SK-N-SH (cell line): ENCODE measurements around the gene PER1. TPM values are rescaled to one million over a fixed set of nuclear protein-coding genes. Genes with fewer than 3 reads are reported as not detected.
A peak's percentile ranks its signal among the peaks of the same experiment; 100 is the strongest.

Experiments used
- CTCF ChIA-PET: fragments of 300-600, 350-600 bp; formaldehyde crosslinking; extraction: SDS; loops from one replicate; lab custom pipeline; 2021; lab: Yijun Ruan, JAX
- POLR2A ChIA-PET: fragments of 350-600 bp; sonication (Branson Sonifier 250); formaldehyde crosslinking; extraction: SDS; loops from one replicate; lab custom pipeline; 2020; ENCODE audit warnings: antibody characterized with exemption, inconsistent platforms; lab: Yijun Ruan, JAX
- DNase-seq: peaks from one replicate; pipeline ENCODE4 v3.0.0; 2012
- H2AFZ ChIP-seq: fragments of 200-600 bp; sonication (generic); 2 replicates; pipeline ENCODE4 v1.8.1; 2016; ENCODE audit warnings: antibody characterized with exemption, mild to moderate bottlenecking, low read depth
- H3F3A ChIP-seq: fragments of 200-600 bp; sonication (generic); replicated peaks from 2 replicates; pipeline ENCODE3; 2016; ENCODE audit warnings: antibody characterized with exemption, mild to moderate bottlenecking; ENCODE audit not compliant: insufficient read depth
- H3K27ac ChIP-seq, 2 experiments: fragments of 200-500 bp in 1 of 2; fragments of 200-600 bp in 1 of 2; sonication (Bioruptor generic) in 1 of 2; sonication (generic), shearing (Covaris generic) in 1 of 2; 2 replicates each; pipeline versions ENCODE4 v1.5.1 to v1.6.1; 2014 to 2016; ENCODE audit warnings: low read depth in 2 of 2, inconsistent platforms in 1 of 2, low read length in 1 of 2, mild to moderate bottlenecking in 1 of 2, mixed read lengths in 1 of 2
- H3K27me3 ChIP-seq: fragments of 200-600 bp; sonication (generic), shearing (Covaris generic); 2 replicates; pipeline ENCODE4 v1.6.1; 2016; ENCODE audit warnings: mixed run types; ENCODE audit not compliant: insufficient read depth
- H3K36me3 ChIP-seq, 2 experiments: fragments of 200-500 bp in 1 of 2; fragments of 200-600 bp in 1 of 2; sonication (Bioruptor generic) in 1 of 2; sonication (generic) in 1 of 2; replicated peaks in 1 of 2; 2 replicates each; pipeline versions ENCODE3 to v1.5.1; 2014 to 2016; ENCODE audit warnings: low read length in 1 of 2, mild to moderate bottlenecking in 1 of 2; ENCODE audit not compliant: insufficient read depth in 2 of 2, control insufficient read depth in 1 of 2
- H3K4me1 ChIP-seq, 2 experiments: fragments of 200-500 bp in 1 of 2; fragments of 200-600 bp in 1 of 2; sonication (Bioruptor generic) in 1 of 2; sonication (generic), shearing (Covaris generic) in 1 of 2; 2 replicates each; pipeline versions ENCODE4 v1.5.1 to v1.6.1; 2014 to 2016; ENCODE audit warnings: low read depth in 1 of 2, low read length in 1 of 2, mixed run types in 1 of 2; ENCODE audit not compliant: insufficient read depth in 2 of 2, control insufficient read depth in 1 of 2
- H3K4me2 ChIP-seq: fragments of 200-600 bp; sonication (generic), shearing (Covaris generic); 2 replicates; pipeline ENCODE4 v1.6.1; 2017; ENCODE audit warnings: mixed run types
- H3K4me3 ChIP-seq, 2 experiments: fragments of 200-500 bp in 1 of 2; fragments of 200-600 bp in 1 of 2; sonication (Bioruptor generic) in 1 of 2; sonication (generic), shearing (Covaris generic) in 1 of 2; 2 replicates each; pipeline versions ENCODE4 v1.5.1 to v1.8.1; 2014 to 2016; ENCODE audit warnings: low read depth in 2 of 2, inconsistent platforms in 1 of 2, low read length in 1 of 2, mild to moderate bottlenecking in 1 of 2, mixed read lengths in 1 of 2, moderate library complexity in 1 of 2
- H3K79me2 ChIP-seq: fragments of 200-600 bp; sonication (generic); 2 replicates; pipeline ENCODE4 v1.8.1; 2017; ENCODE audit warnings: mild to moderate bottlenecking; ENCODE audit not compliant: insufficient read depth
- H3K9ac ChIP-seq: fragments of 200-600 bp; sonication (generic); 2 replicates; pipeline ENCODE4 v1.6.1; 2017; ENCODE audit warnings: mixed run types
- H3K9me2 ChIP-seq: fragments of 200-600 bp; sonication (generic); 2 replicates; pipeline ENCODE4 v1.6.1; 2017; ENCODE audit warnings: mixed run types
- H3K9me3 ChIP-seq: fragments of 200-600 bp; sonication (generic); 2 replicates; pipeline ENCODE4 v1.6.1; 2017; ENCODE audit warnings: mixed run types, mild to moderate bottlenecking, moderate library complexity
- H4K20me1 ChIP-seq: fragments of 200-600 bp; sonication (generic); 2 replicates; pipeline ENCODE4 v1.6.1; 2017; ENCODE audit warnings: mild to moderate bottlenecking, mixed run types; ENCODE audit not compliant: insufficient read depth
- CHD2 ChIP-seq: fragments of 150-350 bp; IDR thresholded peaks from 2 replicates; pipeline ENCODE4 v1.6.1; 2018; ENCODE audit warnings: low read length; ENCODE audit not compliant: partially characterized antibody
- EP300 ChIP-seq, 2 experiments: IDR thresholded peaks; 2 replicates each; pipeline versions ENCODE4 v1.4.0 to v1.6.1; 2012; ENCODE audit warnings: borderline replicate concordance in 1 of 2, low read depth in 1 of 2, low read length in 1 of 2
- FOSL2 ChIP-seq: IDR thresholded peaks from 2 replicates; pipeline ENCODE4 v1.4.0; 2012; ENCODE audit warnings: low read depth, mild to moderate bottlenecking, moderate library complexity, borderline replicate concordance
- FOXM1 ChIP-seq: IDR thresholded peaks from 2 replicates; pipeline ENCODE4 v1.4.0; 2012; ENCODE audit warnings: low read depth, mild to moderate bottlenecking
- GABPA ChIP-seq: IDR thresholded peaks from 2 replicates; pipeline ENCODE4 v1.4.0; 2012; ENCODE audit warnings: low read depth, mild to moderate bottlenecking
- IRF3 ChIP-seq: fragments of 150-350 bp; IDR thresholded peaks from 2 replicates; pipeline ENCODE4 v1.6.1; 2016; ENCODE audit warnings: mild to moderate bottlenecking, low read depth, low read length
- MEF2A ChIP-seq: IDR thresholded peaks from 2 replicates; pipeline ENCODE4 v1.4.0; 2012; ENCODE audit warnings: low read depth, borderline replicate concordance
- NFIC ChIP-seq: IDR thresholded peaks from 2 replicates; pipeline ENCODE4 v1.4.0; 2012; ENCODE audit warnings: borderline replicate concordance
- NRF1 ChIP-seq: IDR thresholded peaks from 2 replicates; pipeline ENCODE4 v1.6.1; 2012; ENCODE audit warnings: low read depth, mild to moderate bottlenecking, low read length
- PBX3 ChIP-seq: IDR thresholded peaks from 2 replicates; pipeline ENCODE4; 2012
- POLR2AphosphoS5 ChIP-seq: IDR thresholded peaks from 2 replicates; pipeline ENCODE4 v1.6.1; 2012; ENCODE audit warnings: low read depth, low read length
- RCOR1 ChIP-seq: fragments of 150-350 bp; IDR thresholded peaks from 2 replicates; pipeline ENCODE4 v1.6.1; 2017; ENCODE audit warnings: antibody characterized with exemption, low read length
- REST ChIP-seq: IDR thresholded peaks from 2 replicates; pipeline ENCODE4 v1.6.1; 2012; ENCODE audit warnings: mild to moderate bottlenecking, low read depth, low read length, moderate library complexity
- RFX5 ChIP-seq: IDR thresholded peaks from 2 replicates; pipeline ENCODE4 v1.6.1; 2012; ENCODE audit warnings: mild to moderate bottlenecking, improper control_type of control experiment, low read length
- RXRA ChIP-seq: IDR thresholded peaks from 2 replicates; pipeline ENCODE4 v1.4.0; 2012; ENCODE audit warnings: low read depth, mild to moderate bottlenecking, borderline replicate concordance
- SIN3A ChIP-seq: IDR thresholded peaks from 2 replicates; pipeline ENCODE4 v1.6.1; 2012; ENCODE audit warnings: low read depth, mild to moderate bottlenecking, low read length, moderate library complexity, borderline replicate concordance
- SMC3 ChIP-seq: IDR thresholded peaks from 2 replicates; pipeline ENCODE4 v1.6.1; 2012; ENCODE audit warnings: low read depth, low read length, improper control_type of control experiment
- TAF1 ChIP-seq: IDR thresholded peaks from 2 replicates; pipeline ENCODE4 v1.6.1; 2012; ENCODE audit warnings: low read depth, mild to moderate bottlenecking, low read length, moderate library complexity, borderline replicate concordance
- TCF12 ChIP-seq: IDR thresholded peaks from 2 replicates; pipeline ENCODE4 v1.4.0; 2012
- TEAD4 ChIP-seq: IDR thresholded peaks from 2 replicates; pipeline ENCODE4 v1.4.0; 2012; ENCODE audit warnings: mild to moderate bottlenecking, borderline replicate concordance; ENCODE audit not compliant: insufficient read depth
- YY1 ChIP-seq: IDR thresholded peaks from 2 replicates; pipeline ENCODE4 v1.4.0; 2012; ENCODE audit warnings: low read depth, mild to moderate bottlenecking
- WGBS: methylation state at CpG from one replicate; pipeline ENCODE4 v1.1.6; 2017; ENCODE audit warnings: low lambda C conversion rate; 5-methylcytosine and 5-hydroxymethylcytosine counted together
- polyA plus RNA-seq, 3 experiments: library from polyadenylated mRNA; depleted of rRNA; stranded (reverse); fragments of >200 nt; gene quantifications; 2 replicates each; pipeline ENCODE4 v1.2.3, GENCODE V29; 2012
- TF ChIP-seq, protein P1 (sequence below): IDR thresholded peaks from 2 replicates; pipeline ENCODE4 v1.4.0; 2012; ENCODE audit warnings: low read depth
- TF ChIP-seq, protein P2 (sequence below): fragments of 200-600 bp; sonication (generic); IDR thresholded peaks from 2 replicates; pipeline ENCODE4 v1.6.1; 2017; ENCODE audit warnings: antibody characterized with exemption, mild to moderate bottlenecking, moderate library complexity

The PER1 gene
- polyA plus RNA-seq, 1 of the 3 experiments (the other 2 are of a cell fraction): 56.8 TPM

DNA sequence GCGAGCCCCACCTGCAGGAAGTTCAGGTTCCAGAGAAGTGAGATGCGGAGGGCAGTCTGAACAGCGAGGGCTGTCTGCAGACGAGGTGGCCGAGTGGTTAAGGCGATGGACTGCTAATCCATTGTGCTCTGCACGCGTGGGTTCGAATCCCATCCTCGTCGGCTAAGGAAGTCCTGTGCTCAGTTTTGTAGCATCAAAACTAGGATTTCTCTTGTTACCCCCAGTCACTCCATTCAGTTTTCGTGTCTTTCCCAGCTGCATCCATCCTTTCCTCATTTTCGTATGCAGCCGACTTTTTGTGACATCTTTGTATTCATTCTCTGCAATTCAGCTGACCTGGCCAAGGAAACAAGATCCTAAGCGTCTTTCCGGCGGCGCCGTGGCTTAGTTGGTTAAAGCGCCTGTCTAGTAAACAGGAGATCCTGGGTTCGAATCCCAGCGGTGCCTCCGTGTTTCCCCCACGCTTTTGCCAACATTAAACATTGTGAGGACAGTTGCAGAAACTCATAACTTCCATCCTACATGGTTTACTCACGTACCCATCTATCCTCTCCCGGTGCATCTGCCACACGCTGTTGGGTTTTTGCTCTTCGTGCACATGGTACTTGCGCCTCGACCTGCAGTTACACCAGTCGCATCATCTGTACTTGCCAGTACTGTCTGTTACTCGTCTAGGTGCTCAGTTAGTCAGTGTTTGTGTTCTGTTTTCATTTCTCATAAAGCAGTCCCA is 34.7 kb upstream of the PER1 start:
- Histone ChIP-seq H4K20me1 (peaks cover 13% of the 10 kb centered on the region), H3K79me2 (peaks cover 18% of the 10 kb centered on the region; the same call in 1 of the 2 replicates), H3K4me2 (peak overlapping the region; percentile 88), H3K9me3 (no peaks in the 10 kb centered on the region), H3K4me1 (peaks cover 9 to 29% of the 10 kb centered on the region in 2 experiments; a peak in 3 of 4 replicates), H3K9ac (peak overlapping the region; percentile 76), H3K27ac (peak overlapping the region; percentile 79 to 94), H3F3A (peaks cover 39% of the 10 kb centered on the region), H3K9me2 (no peaks in the 10 kb centered on the region), H3K36me3 (no peaks in the 10 kb centered on the region), H3K27me3 (no peaks in the 10 kb centered on the region), H2AFZ (peak overlapping the region; percentile 84), H3K4me3 (peak overlapping the region; percentile 88 to 94)
- peak; percentile 71 for DNase-seq
- ChIA-PET POLR2A (interaction anchor here (1.5 to 4.4 kb wide), 3 partner anchors 14 to 35 kb away, joined by 8 to 33 read pairs (median 9); no protein-coding TSS in a partner anchor), CTCF (interaction anchor here (0.7 to 5.5 kb wide), 14 partner anchors 10 to 559 kb away, joined by 3 to 55 read pairs (median 5); partner anchors contain the start of genes ALOXE3, HES7 and TMEM107)
- WGBS: under 1% methylated on average over 31 of the region's 32 CpGs
- TF ChIP-seq TEAD4: peak; percentile 75; the same call in 1 of the 2 replicates
- TF ChIP-seq IRF3: no peak
- TF ChIP-seq EP300 (IDR thresholded peaks at IDR 0.05; ENCODE audit: borderline replicate concordance in 1 of 2, low read depth in 1 of 2, low read length in 1 of 2): no peak; a peak in 1 of 4 replicates
- TF ChIP-seq FOXM1: no peak
- peak; percentile 10 for TF ChIP-seq CHD2
- TF ChIP-seq TCF12: no peak
- TF ChIP-seq REST: 0 out of 2 replicates have a peak, but pooled peaks have one; percentile 40
- TF ChIP-seq, protein P1, sequence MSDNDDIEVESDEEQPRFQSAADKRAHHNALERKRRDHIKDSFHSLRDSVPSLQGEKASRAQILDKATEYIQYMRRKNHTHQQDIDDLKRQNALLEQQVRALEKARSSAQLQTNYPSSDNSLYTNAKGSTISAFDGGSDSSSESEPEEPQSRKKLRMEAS: no peak; the same call in 1 of the 2 replicates
- no peak for TF ChIP-seq NRF1
- TF ChIP-seq YY1: no peak; the same call in 1 of the 2 replicates
- no peak; the same call in none of the 2 replicates for TF ChIP-seq RCOR1
- TF ChIP-seq POLR2AphosphoS5: no peak
- TF ChIP-seq PBX3: peak; percentile 14; the same call in 1 of the 2 replicates
- peak; percentile 68; the same call in 1 of the 2 replicates for TF ChIP-seq FOSL2
- TF ChIP-seq NFIC: no peak
- no peak for TF ChIP-seq SMC3
- TF ChIP-seq RFX5: no peak
- TF ChIP-seq, protein P2, sequence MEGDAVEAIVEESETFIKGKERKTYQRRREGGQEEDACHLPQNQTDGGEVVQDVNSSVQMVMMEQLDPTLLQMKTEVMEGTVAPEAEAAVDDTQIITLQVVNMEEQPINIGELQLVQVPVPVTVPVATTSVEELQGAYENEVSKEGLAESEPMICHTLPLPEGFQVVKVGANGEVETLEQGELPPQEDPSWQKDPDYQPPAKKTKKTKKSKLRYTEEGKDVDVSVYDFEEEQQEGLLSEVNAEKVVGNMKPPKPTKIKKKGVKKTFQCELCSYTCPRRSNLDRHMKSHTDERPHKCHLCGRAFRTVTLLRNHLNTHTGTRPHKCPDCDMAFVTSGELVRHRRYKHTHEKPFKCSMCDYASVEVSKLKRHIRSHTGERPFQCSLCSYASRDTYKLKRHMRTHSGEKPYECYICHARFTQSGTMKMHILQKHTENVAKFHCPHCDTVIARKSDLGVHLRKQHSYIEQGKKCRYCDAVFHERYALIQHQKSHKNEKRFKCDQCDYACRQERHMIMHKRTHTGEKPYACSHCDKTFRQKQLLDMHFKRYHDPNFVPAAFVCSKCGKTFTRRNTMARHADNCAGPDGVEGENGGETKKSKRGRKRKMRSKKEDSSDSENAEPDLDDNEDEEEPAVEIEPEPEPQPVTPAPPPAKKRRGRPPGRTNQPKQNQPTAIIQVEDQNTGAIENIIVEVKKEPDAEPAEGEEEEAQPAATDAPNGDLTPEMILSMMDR: no peak
- no peak for TF ChIP-seq SIN3A
- no peak for TF ChIP-seq MEF2A
- TF ChIP-seq TAF1: peak; percentile 24; the same call in 1 of the 2 replicates
- TF ChIP-seq RXRA: peak; percentile 74; the same call in 1 of the 2 replicates
- no peak for TF ChIP-seq GABPA
